Ramos (cell line): ENCODE data around the gene THOC6.
"Not testable (repeated sequence)": the region's sequence is repeated elsewhere in the genome, so short reads cannot be mapped to it uniquely, and the experiment has no call there.

Experiments
- in situ Hi-C: fragments of 300-500 bp; cut with MboI; formaldehyde crosslinking; loops from one replicate; pipeline ENCODE4 v1.14.3; 2022; ENCODE audit warnings: low sequenced_read_pairs; ENCODE audit not compliant: unreplicated experiment

The THOC6 gene

GRCh38 chr16:3065742-3066439, 42.1 kb downstream of the THOC6 start:
- in situ Hi-C loops, result no loop called here

- in situ Hi-C loops, result no loop called here
Observed at GRCh38 chr16:3066440-3066748, 42.6 kb downstream of the THOC6 start.

- in situ Hi-C loops, result no loop called here
Observed at GRCh38 chr16:3068487-3068886, 44.7 kb downstream of the THOC6 start.

- in situ Hi-C loops, result not testable (repeated sequence)
Observed at GRCh38 chr16:3069146-3069545, 45.3 kb downstream of the THOC6 start.

GRCh38 chr16:3070608-3071111, 46.8 kb downstream of the THOC6 start:
- in situ Hi-C loops, result no loop called here

GRCh38 chr16:3071655-3072054, 47.8 kb downstream of the THOC6 start:
- in situ Hi-C loops, result no loop called here

- in situ Hi-C loops, result not testable (repeated sequence)
Observed at GRCh38 chr16:3072148-3072547, 48.3 kb downstream of the THOC6 start.

GRCh38 chr16:3072576-3073263, 48.9 kb downstream of the THOC6 start:
- in situ Hi-C loops, result not testable (repeated sequence)

- in situ Hi-C loops, result no loop called here
Observed at GRCh38 chr16:3073448-3073847, 49.6 kb downstream of the THOC6 start.

GRCh38 chr16:3074860-3075522, 51.2 kb downstream of the THOC6 start:
- in situ Hi-C loops, result no loop called here

- in situ Hi-C loops, result no loop called here
Observed at GRCh38 chr16:3075523-3075915, 51.7 kb downstream of the THOC6 start.

GRCh38 chr16:3075946-3076345, 52.1 kb downstream of the THOC6 start:
- in situ Hi-C loops, result not testable (repeated sequence)

GRCh38 chr16:3076577-3076976, 52.7 kb downstream of the THOC6 start:
- in situ Hi-C loops, result no loop called here
